Ovary (tissue), 9 donors: Measurements from ENCODE around the gene AAK1. TPM values are rescaled to one million over a fixed set of nuclear protein-coding genes. Genes with fewer than 3 reads are reported as not detected.

Experiments used
- DNase-seq, 5 donors: peaks; one replicate each; pipeline ENCODE4 v3.0.0-alpha.2; 2019 to 2020
- H3K27ac ChIP-seq, 2 donors: fragments of 200-600 bp; one replicate each; pipeline versions ENCODE4 v1.5.1 to v1.8.0; 2019 to 2022
- H3K27me3 ChIP-seq: fragments of 200-600 bp; one replicate; pipeline ENCODE4 v1.8.0; 2022
- H3K36me3 ChIP-seq: fragments of 200-600 bp; sonication (generic); one replicate; pipeline ENCODE4 v1.5.1; 2019
- H3K4me1 ChIP-seq: one replicate; pipeline ENCODE4 v1.8.1; 2013; ENCODE audit warnings: mild to moderate bottlenecking, moderate library complexity; ENCODE audit not compliant: insufficient read depth
- H3K4me3 ChIP-seq: fragments of 200-600 bp; sonication (generic); one replicate; pipeline ENCODE4 v1.5.1; 2017
- H3K9me3 ChIP-seq, 2 donors: fragments of 200-600 bp in 1 of 2; sonication (generic) in 1 of 2; one replicate each; pipeline versions ENCODE4 v1.5.1 to v1.8.1; 2013 to 2019; ENCODE audit warnings: mild to moderate bottlenecking in 1 of 2, moderate library complexity in 1 of 2
- CTCF ChIP-seq, 3 donors: fragments of 450-650 bp in 2 of 3; fragments of 200-600 bp in 1 of 3; IDR thresholded peaks; one replicate each; pipeline versions ENCODE4 v1.5.1 to v1.8.0; 2016 to 2022; ENCODE audit warnings: antibody characterized with exemption in 3 of 3, mild to moderate bottlenecking in 1 of 3
- EP300 ChIP-seq: sonication (generic); formaldehyde crosslinking; IDR thresholded peaks from one replicate; pipeline ENCODE4 v1.6.1; 2017; ENCODE audit warnings: antibody characterized with exemption
- POLR2A ChIP-seq: fragments of 450-650 bp; IDR thresholded peaks from one replicate; pipeline ENCODE4 v1.6.1; 2017; ENCODE audit warnings: antibody characterized with exemption, mild to moderate bottlenecking, moderate library complexity
- WGBS, 3 donors: extraction: QIAGEN DNeasy Blood & Tissue Kit in 1 of 3; methylation state at CpG; one replicate each; pipeline versions ENCODE4 v1.1.5 to v1.1.7; 2013 to 2017; 5-methylcytosine and 5-hydroxymethylcytosine counted together
- intact Hi-C, 4 donors: fragments of 100-400 bp; cut with DNase I; formaldehyde crosslinking; loops; one replicate each; pipeline versions ENCODE4 v1.11.0 to v1.15.1; 2022 to 2023
- polyA plus RNA-seq, 2 donors: library from polyadenylated mRNA; stranded (reverse); fragments of 200-250 nt in 1 of 2; fragments of 350-450 nt in 1 of 2; fragmentation: Illumina TruSeq in 1 of 2; extraction: RNeasy Lipid Tissue Mini Kit (QIAGEN cat#74804) in 1 of 2; gene quantifications; one replicate each; pipeline ENCODE4 v1.2.3, GENCODE V29; 2013 to 2014
- total RNA-seq, 7 donors: library from RNA; depleted of rRNA in 2 of 7; stranded (reverse); fragments of >200 nt in 2 of 7; fragmentation: NEBNext Ultra II Directional in 3 of 7; extraction: Animal tissue kit (Norgen Biotek cat#: 25700) in 3 of 7; gene quantifications; one replicate each; pipeline versions ENCODE4 v1.1.0 to v1.2.4, GENCODE V29; 2016 to 2023
- donor health status: DM: no; HTN: no; CAD: no; lungs with moderate emphysema.
- donor health status: DM: no; HTN: no; CAD: no.
- donor health status: Bipolar disorder and iron deficiency.
- donor health status: DM: yes; HTN: yes; CAD: no.
- donor health status: DM: no; HTN: no; CAD: no.
- donor health status: DM: yes; HTN: yes; CAD: no.

AAK1 gene
- total and polyA plus RNA-seq, 9 donors, result 7.4 to 53.6 (median 34.3) TPM

DNA sequence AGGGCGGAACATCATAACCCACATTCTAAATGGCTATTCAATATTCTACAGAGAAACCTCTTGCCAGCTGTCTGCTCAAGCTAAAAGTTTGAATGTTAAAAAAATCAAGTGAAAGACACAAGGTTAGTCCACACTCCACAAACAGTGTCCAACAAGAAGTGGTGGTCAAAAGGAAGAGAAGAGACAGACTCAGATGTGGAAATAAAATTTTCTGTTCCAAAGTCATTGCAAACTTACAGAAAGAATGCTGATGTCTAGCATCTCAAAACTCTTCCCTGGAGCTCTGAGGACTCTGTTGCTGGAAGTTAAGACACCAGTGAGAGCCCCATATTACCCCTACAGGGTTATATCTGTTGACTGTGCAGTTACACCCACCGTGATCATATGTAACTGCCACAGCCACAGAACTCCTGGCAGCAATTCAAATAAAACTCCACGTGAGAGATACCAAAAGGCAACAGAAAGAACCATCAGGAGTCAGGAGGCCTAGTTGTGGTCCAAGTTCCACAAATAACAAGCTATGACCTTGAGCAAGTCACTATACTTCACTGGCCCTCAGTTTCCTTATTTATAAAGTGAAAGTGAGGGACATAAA is 60.9 kb downstream of the AAK1 start:
- intact Hi-C loops, result no loop called here
- DNase-seq, result no peak
- Histone ChIP-seq H3K9me3 (no peaks in the 10 kb centered on the region), H3K4me1 (peaks cover 8% of the 10 kb centered on the region), H3K27me3 (no peaks in the 10 kb centered on the region), H3K27ac (no peak overlapping the region), H3K36me3 (no peaks in the 10 kb centered on the region), H3K4me3 (no peak overlapping the region)
- TF ChIP-seq EP300, result no peak
- no peak for TF ChIP-seq CTCF (IDR thresholded peaks at IDR 0.05)
- no peak for TF ChIP-seq POLR2A
- 34 to 37% (median 36%) methylated on average over 3 of the region's 3 CpGs for WGBS, 3 donors

- Histone ChIP-seq H3K4me3 (no peak overlapping the region), H3K27me3 (no peaks in the 10 kb centered on the region), H3K36me3 (no peaks in the 10 kb centered on the region), H3K4me1 (peaks cover 8% of the 10 kb centered on the region), H3K27ac (no peak overlapping the region), H3K9me3 (no peaks in the 10 kb centered on the region)
- DNase-seq, result no peak
- WGBS, 3 donors, result 77 to 84% (median 77%) methylated on average over 14 of the region's 14 CpGs
- no peak for TF ChIP-seq EP300
- TF ChIP-seq CTCF (IDR thresholded peaks at IDR 0.05), result no peak
- intact Hi-C loops, result no loop called here
These were observed 61.6 kb downstream of the AAK1 start for GRCh38 chr2:69581774-69582581.

- WGBS, 3 donors, result 92 to 93% (median 93%) methylated on average over 4 of the region's 4 CpGs
- intact Hi-C loops, result no loop called here
- peaks cover 8% of the 10 kb centered on the region for H3K4me1 ChIP-seq
These were observed 63.1 kb downstream of the AAK1 start for GRCh38 chr2:69580486-69580885.

DNA sequence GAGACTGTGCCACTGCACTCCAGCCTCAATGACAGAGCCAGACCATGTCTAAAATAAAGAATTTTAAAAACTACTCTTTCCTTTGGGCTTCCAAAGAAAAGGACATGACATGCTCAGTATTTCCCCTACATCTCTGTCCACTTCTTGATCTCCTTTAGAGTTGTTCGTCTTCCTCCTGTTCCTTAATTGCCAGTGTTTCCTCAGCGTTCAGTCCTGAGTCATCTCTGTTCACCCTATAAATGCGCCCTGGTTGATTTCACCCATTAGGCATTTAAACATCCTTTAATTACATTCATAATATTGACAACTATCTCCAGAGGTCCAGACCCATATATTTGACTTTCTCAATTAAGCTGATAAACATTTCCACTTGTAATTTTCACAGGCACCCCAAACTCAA is 64.0 kb downstream of the AAK1 start:
- H3K27ac ChIP-seq, result no peak overlapping the region
- intact Hi-C loops, result no loop called here
- TF ChIP-seq EP300 (no peak), CTCF (IDR thresholded peaks at IDR 0.05) (no peak), POLR2A (no peak)
- H3K4me3 ChIP-seq, result no peak overlapping the region
- H3K27me3 ChIP-seq, result no peaks in the 10 kb centered on the region
- H3K9me3 ChIP-seq, result no peaks in the 10 kb centered on the region
- WGBS, 3 donors, result 89 to 92% (median 90%) methylated on average over 3 of the region's 3 CpGs
- no peak for DNase-seq
- no peaks in the 10 kb centered on the region for H3K36me3 ChIP-seq
- H3K4me1 ChIP-seq, result peaks cover 8% of the 10 kb centered on the region

More at GRCh38 chr2:69580486-69580885, 63.1 kb downstream of the AAK1 start:
- Histone ChIP-seq H3K9me3 (no peaks in the 10 kb centered on the region), H3K27me3 (no peaks in the 10 kb centered on the region), H3K36me3 (no peaks in the 10 kb centered on the region), H3K27ac (no peak overlapping the region), H3K4me3 (no peak overlapping the region)
- TF ChIP-seq EP300, result no peak
- TF ChIP-seq POLR2A, result no peak
- no peak for TF ChIP-seq CTCF (IDR thresholded peaks at IDR 0.05)
- no peak for DNase-seq
